AG10803 (cell line): ENCODE results near the gene RBMS3.
A peak's percentile ranks its signal among the peaks of the same experiment; 100 is the strongest.
"Not testable (repeated sequence)": the region's sequence is repeated elsewhere in the genome, so short reads cannot be mapped to it uniquely, and the experiment has no call there.

Experiments used
- DNase-seq: peaks from one replicate; pipeline ENCODE4 v3.0.0; 2010; ENCODE audit warnings: low read depth
- H3K4me3 ChIP-seq: 2 replicates; pipeline ENCODE4 v1.5.1; 2011; ENCODE audit warnings: mild to moderate bottlenecking, low read length, control low read depth
- TF ChIP-seq, protein P1 (sequence below): conservative IDR thresholded peaks from 2 replicates; pipeline ENCODE4 v1.5.1; 2011; ENCODE audit warnings: mild to moderate bottlenecking, low read length, control low read depth, inconsistent platforms

RBMS3 gene

DNA sequence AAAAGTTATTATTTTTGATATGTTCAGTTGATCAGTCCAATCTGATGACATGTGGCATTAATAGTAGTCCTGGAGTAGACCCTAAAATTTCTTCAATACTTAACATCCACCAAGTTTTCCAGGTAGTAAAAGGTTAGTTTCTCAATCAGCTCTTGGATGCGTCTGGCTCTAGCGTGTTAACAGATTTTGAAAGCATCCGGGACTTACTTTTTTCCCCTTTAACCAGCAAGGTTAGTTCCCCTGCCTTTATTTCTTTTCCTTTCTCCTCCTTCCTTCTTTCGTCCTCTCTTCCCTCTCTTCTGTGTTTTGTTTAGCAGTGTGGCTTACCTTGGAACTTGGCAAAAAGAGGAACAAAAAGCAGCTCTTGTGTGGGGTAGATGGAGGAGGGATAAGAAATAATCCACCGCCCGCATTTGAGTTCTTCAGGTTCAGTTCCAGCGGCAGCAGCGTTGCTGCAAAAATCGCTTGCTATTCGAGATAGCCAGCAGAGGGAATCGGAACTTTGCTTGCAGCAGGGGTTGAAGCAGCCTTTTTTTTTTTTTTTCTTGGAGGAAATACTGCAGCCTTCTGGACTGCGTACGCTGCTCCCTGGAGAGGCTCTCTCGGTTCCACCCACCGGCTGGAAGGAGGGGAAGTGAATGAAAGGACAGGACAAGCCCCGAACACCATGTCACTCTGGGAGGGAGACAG, at the start of gene RBMS3:
Gene RBMS3 (plus strand): TSS at position 668 of the 690 bp plus-strand sequence.
- DNase-seq: peak; percentile 98
- H3K4me3 ChIP-seq: peak within 1 kb of the TSS; percentile 89
- TF ChIP-seq, protein P1, sequence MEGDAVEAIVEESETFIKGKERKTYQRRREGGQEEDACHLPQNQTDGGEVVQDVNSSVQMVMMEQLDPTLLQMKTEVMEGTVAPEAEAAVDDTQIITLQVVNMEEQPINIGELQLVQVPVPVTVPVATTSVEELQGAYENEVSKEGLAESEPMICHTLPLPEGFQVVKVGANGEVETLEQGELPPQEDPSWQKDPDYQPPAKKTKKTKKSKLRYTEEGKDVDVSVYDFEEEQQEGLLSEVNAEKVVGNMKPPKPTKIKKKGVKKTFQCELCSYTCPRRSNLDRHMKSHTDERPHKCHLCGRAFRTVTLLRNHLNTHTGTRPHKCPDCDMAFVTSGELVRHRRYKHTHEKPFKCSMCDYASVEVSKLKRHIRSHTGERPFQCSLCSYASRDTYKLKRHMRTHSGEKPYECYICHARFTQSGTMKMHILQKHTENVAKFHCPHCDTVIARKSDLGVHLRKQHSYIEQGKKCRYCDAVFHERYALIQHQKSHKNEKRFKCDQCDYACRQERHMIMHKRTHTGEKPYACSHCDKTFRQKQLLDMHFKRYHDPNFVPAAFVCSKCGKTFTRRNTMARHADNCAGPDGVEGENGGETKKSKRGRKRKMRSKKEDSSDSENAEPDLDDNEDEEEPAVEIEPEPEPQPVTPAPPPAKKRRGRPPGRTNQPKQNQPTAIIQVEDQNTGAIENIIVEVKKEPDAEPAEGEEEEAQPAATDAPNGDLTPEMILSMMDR: peak; percentile 69

DNA sequence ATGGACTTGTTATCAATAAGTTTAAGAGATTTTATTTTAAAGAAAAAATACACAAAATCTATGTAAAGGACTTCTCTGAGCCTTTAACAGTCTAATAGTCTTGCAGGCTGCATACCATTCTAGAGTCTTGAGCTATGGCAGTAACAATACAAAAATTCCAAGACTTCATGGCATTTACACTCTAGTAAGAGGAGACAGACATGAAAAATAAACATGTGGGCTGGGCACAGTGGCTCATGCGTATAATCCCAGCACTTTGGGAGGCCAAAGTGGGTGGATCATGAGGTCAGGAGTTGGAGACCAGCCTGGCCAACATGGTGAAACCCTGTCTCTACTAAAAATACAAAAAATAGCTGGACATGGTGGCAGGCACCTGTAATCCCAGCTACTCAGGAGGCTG, 47.7 kb upstream of the RBMS3 start:
- peak; percentile 90 for DNase-seq
- H3K4me3 ChIP-seq: not testable (repeated sequence)

DNA sequence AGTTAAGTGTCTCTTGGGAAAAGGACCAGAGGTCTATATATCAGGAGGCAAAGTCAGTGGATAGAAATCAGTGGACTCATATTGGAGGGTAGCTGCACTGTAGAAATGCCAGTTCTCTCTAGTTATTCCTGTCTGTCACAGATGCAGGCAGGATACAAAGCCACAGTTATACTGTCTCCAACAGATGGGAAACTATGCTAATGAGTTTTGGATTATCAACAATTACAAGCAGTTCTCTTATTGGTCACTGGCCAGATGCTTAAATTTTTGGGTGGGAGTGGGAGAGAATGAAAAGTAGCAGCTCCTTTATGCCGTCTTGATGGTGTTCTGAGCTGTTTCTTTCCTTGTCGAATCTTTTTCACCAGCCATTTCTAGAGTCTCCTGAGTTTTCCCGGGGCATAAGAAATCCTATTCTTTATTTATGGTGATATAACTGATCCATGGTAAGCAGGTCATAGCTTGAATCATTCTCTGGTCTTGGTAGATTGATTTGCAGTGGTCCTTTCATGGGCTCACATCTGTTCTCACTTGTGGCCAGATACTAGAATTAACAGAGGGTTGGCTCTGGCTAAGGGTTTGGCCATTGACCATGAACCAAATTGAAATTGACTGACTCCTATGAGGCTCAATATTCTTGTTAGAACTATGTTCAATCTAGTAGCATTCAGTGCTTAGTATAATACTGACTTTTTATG, 44.6 kb upstream of the RBMS3 start:
- H3K4me3 ChIP-seq: no peak overlapping the region
- DNase-seq: no peak
- TF ChIP-seq, protein P1: no peak

DNA sequence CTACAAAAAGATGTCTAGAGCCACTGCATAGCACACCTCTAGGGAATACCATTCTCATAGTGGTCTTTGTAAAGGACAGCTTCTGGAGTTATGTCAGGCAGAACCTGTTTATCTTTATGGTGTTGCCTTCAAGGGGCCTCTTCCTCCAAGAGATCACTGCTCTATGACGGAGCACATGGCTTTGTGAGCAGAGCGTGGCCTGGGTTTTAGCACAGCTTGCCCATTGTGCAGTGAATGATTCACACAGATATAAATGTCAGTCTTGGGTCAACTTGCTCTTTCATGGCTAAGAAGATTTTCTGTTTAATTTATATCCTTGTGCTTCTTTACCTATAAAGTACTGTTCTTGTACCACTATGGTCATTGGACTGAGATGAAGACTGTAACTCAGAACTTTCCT, 41.5 kb upstream of the RBMS3 start:
- DNase-seq: no peak
- H3K4me3 ChIP-seq: no peak overlapping the region
- TF ChIP-seq, protein P1: no peak

DNA sequence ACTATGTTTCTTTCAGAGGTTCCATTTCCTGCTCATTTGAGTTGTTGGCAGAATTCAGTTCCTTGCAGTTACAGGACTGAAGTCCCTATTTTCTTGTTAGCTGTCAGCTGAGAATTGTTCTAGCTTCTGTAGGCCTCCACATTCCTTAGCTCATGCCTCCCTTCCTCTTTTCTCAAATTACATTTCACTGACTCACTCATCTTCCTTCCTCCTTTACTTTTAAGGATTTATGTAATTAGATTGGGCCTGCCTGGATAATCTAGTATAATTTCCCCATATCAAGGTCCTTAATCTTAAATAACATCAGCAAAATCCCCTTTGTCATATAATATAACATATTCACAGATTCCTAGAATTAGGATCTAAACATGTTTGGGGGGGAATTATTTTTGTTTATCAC, 40.6 kb upstream of the RBMS3 start:
- H3K4me3 ChIP-seq: no peak overlapping the region
- DNase-seq: peak; percentile 52
- TF ChIP-seq, protein P1: no peak

DNA sequence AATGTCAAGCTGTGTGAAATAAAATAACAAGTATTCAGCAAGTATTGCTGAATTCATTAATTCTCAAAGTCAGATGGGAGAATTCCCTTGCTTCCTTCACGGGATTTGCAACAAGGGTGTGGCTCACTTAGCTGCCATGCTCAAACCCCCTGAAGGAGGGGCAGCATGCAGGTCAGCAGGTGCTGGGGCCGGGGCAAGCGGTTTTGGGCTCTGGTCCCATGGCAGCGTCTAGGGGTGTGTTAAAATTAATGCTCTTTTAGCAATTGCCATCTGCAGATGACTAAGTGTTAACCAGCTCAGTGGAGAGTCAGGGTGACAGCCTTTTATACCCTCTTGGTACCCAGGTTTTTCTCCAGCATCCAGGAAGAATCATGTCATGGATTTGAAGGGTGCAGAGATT, 40.0 kb upstream of the RBMS3 start:
- TF ChIP-seq, protein P1: no peak
- no peak overlapping the region for H3K4me3 ChIP-seq
- DNase-seq: no peak

DNA sequence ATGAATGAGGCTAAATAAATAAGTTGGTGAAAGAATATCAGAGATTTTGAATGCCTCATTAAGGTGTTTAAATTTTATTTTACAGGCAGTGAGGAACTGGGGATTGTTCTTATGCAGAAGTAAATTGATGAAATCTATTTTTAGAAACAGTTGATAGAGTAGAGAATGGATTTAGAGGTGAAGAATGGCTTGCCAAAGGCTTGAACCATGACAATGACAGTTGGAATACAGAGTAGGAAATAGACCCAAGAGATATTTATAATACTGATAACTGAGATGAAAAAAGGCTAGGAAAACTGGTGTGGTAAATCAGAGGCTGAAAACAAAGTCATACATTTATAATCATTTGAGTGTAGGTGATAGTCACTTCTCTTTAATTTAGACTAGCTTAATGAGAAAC, 39.0 kb upstream of the RBMS3 start:
- TF ChIP-seq, protein P1: no peak
- H3K4me3 ChIP-seq: no peak overlapping the region
- DNase-seq: no peak
